SK-N-MC (cell line): Measurements from ENCODE around the gene CLCA1.

ENCODE experiments used
- EZH2 ChIP-seq: fragments of 200-600 bp; sonication (generic); IDR thresholded peaks from one replicate; pipeline ENCODE4 v1.6.1; 2017; ENCODE audit warnings: antibody characterized with exemption
- POLR2AphosphoS5 ChIP-seq: IDR thresholded peaks from 2 replicates; pipeline ENCODE4 v1.6.1; 2012; ENCODE audit warnings: mild to moderate bottlenecking, low read depth, low read length, borderline replicate concordance

- TF ChIP-seq POLR2AphosphoS5 (no peak), EZH2 (no peak)
Measured at GRCh38 chr1:86435327-86435726, 33.4 kb upstream of the CLCA1 start.
